GM23338 (cell line): Measurements from ENCODE around the gene OR51S1. TPM values are rescaled to one million over a fixed set of nuclear protein-coding genes. Genes with fewer than 3 reads are reported as not detected.

ENCODE experiments used
- ATAC-seq: fragments of 200-7000 bp; cut with Tn5 transposase; 3 replicates; pipeline ENCODE4 v1.9.1; 2020
- DNase-seq: peaks from one replicate; pipeline ENCODE4 v3.0.0-alpha.2; 2015; ENCODE audit warnings: low spot score
- H2AFZ ChIP-seq: fragments of 200-600 bp; sonication (generic); 2 replicates; pipeline ENCODE4 v1.8.0; 2016; ENCODE audit warnings: antibody characterized with exemption, mild to moderate bottlenecking, moderate library complexity
- H3F3A ChIP-seq: fragments of 200-600 bp; sonication (generic); replicated peaks from 2 replicates; pipeline ENCODE4 v1.8.0; 2017; ENCODE audit warnings: antibody characterized with exemption, mixed run types, low read depth
- H3K27ac ChIP-seq: fragments of 200-600 bp; sonication (generic); 2 replicates; pipeline ENCODE4 v1.6.1; 2016; ENCODE audit warnings: low read depth
- H3K27me3 ChIP-seq: fragments of 200-600 bp; sonication (generic); 2 replicates; pipeline ENCODE4 v1.8.0; 2016; ENCODE audit warnings: mild to moderate bottlenecking, mixed run types, moderate library complexity; ENCODE audit not compliant: insufficient read depth
- H3K36me3 ChIP-seq: fragments of 200-600 bp; sonication (generic); 2 replicates; pipeline ENCODE4 v1.8.0; 2016; ENCODE audit warnings: mild to moderate bottlenecking; ENCODE audit not compliant: insufficient read depth
- H3K4me1 ChIP-seq: fragments of 200-600 bp; sonication (generic); 2 replicates; pipeline ENCODE4 v1.8.0; 2016; ENCODE audit warnings: mild to moderate bottlenecking, moderate library complexity; ENCODE audit not compliant: insufficient read depth
- H3K4me2 ChIP-seq: fragments of 200-600 bp; sonication (generic); 2 replicates; pipeline ENCODE4 v1.7.1; 2017; ENCODE audit warnings: mixed run types
- H3K4me3 ChIP-seq: fragments of 200-600 bp; sonication (generic); 2 replicates; pipeline ENCODE4 v1.6.1; 2016; ENCODE audit warnings: mixed run types
- H3K79me2 ChIP-seq: fragments of 200-600 bp; sonication (generic); replicated peaks from 2 replicates; pipeline ENCODE4 v1.8.0; 2017; ENCODE audit warnings: mild to moderate bottlenecking; ENCODE audit not compliant: insufficient read depth
- H3K9me2 ChIP-seq: fragments of 200-600 bp; sonication (generic); 2 replicates; pipeline ENCODE4 v1.8.0; 2017; ENCODE audit not compliant: insufficient read depth
- H4K20me1 ChIP-seq: fragments of 200-600 bp; sonication (generic); replicated peaks from 2 replicates; pipeline ENCODE4 v1.8.0; 2017; ENCODE audit warnings: mild to moderate bottlenecking; ENCODE audit not compliant: insufficient read depth
- H3K27ac Mint-ChIP-seq: 2 replicates; pipeline ENCODE4 v1.8.0; 2020; ENCODE audit warnings: inconsistent platforms, mild to moderate bottlenecking, moderate library complexity, mixed read lengths
- H3K27me3 Mint-ChIP-seq: 3 replicates; pipeline ENCODE4 v1.8.0; 2022; ENCODE audit warnings: low read depth, mild to moderate bottlenecking, moderate library complexity, mixed read lengths, inconsistent platforms; ENCODE audit not compliant: insufficient read depth, poor library complexity
- H3K36me3 Mint-ChIP-seq: 3 replicates; pipeline ENCODE4 v1.8.0; 2021; ENCODE audit warnings: low read depth, mild to moderate bottlenecking, inconsistent platforms, moderate library complexity, mixed read lengths
- H3K4me1 Mint-ChIP-seq: 3 replicates; pipeline ENCODE4 v1.8.0; 2020; ENCODE audit warnings: mild to moderate bottlenecking, inconsistent platforms, mixed read lengths
- H3K4me3 Mint-ChIP-seq: 3 replicates; pipeline ENCODE4 v1.8.0; 2021; ENCODE audit warnings: moderate library complexity, mild to moderate bottlenecking, inconsistent platforms, mixed read lengths
- H3K9me3 Mint-ChIP-seq: 3 replicates; pipeline ENCODE4 v1.8.0; 2020; ENCODE audit warnings: moderate library complexity, mild to moderate bottlenecking, inconsistent platforms, mixed read lengths
- ETS1 ChIP-seq: IDR thresholded peaks from 2 replicates; pipeline ENCODE4 v1.6.1; 2016; ENCODE audit warnings: antibody characterized with exemption
- EZH2 ChIP-seq: fragments of 200-600 bp; sonication (generic); IDR thresholded peaks from one replicate; pipeline ENCODE4 v1.8.0; 2017; ENCODE audit warnings: antibody characterized with exemption, mild to moderate bottlenecking, low read depth; ENCODE audit not compliant: unreplicated experiment
- JUNB ChIP-seq: IDR thresholded peaks from one replicate; pipeline ENCODE4 v1.6.1; 2016; ENCODE audit warnings: antibody characterized with exemption; ENCODE audit not compliant: unreplicated experiment
- NANOG ChIP-seq: IDR thresholded peaks from 2 replicates; pipeline ENCODE4 v1.6.1; 2016; ENCODE audit warnings: antibody characterized with exemption, borderline replicate concordance
- POLR2AphosphoS5 ChIP-seq: IDR thresholded peaks from 2 replicates; pipeline ENCODE4 v1.6.1; 2016; ENCODE audit warnings: antibody characterized with exemption, low read depth
- REST ChIP-seq: IDR thresholded peaks from one replicate; pipeline ENCODE4 v1.6.1; 2018; ENCODE audit warnings: antibody characterized with exemption; ENCODE audit not compliant: unreplicated experiment
- STAT1 ChIP-seq: IDR thresholded peaks from one replicate; pipeline ENCODE4 v1.6.1; 2016; ENCODE audit warnings: antibody characterized with exemption; ENCODE audit not compliant: unreplicated experiment
- ZNF114 ChIP-seq: fragments of 250-450 bp; sonication (Bioruptor Pico); IDR thresholded peaks from 2 replicates; pipeline ENCODE4 v1.5.0; 2020; ENCODE audit warnings: mild to moderate bottlenecking, moderate library complexity
- ZNF331 ChIP-seq: fragments of 250-450 bp; sonication (Bioruptor Pico); IDR thresholded peaks from 2 replicates; pipeline ENCODE4 v1.5.0; 2020; ENCODE audit warnings: low read depth, mild to moderate bottlenecking, moderate library complexity
- ZNF462 ChIP-seq: fragments of 250-450 bp; sonication (Bioruptor Pico); IDR thresholded peaks from 2 replicates; pipeline ENCODE4 v1.5.0; 2020; ENCODE audit warnings: mild to moderate bottlenecking, moderate library complexity
- polyA plus RNA-seq: library from polyadenylated mRNA; unstranded; fragments of >200 nt; fragmentation: Nextera tagmentation; extraction: Ambion mirVana; gene quantifications from 2 replicates; pipeline ENCODE4 v1.2.1, GENCODE V29; 2016
- total RNA-seq: library from RNA; depleted of rRNA; stranded (reverse); fragments of >200 nt; shearing (Covaris generic); gene quantifications from 2 replicates; pipeline ENCODE4 v1.2.3, GENCODE V29; 2014
- TF ChIP-seq, protein P1 (sequence below), 2 experiments: fragments of 200-600 bp in 1 of 2; sonication (generic) in 1 of 2; conservative IDR thresholded peaks; 2 replicates each; pipeline versions ENCODE4 v1.5.1 to v1.6.1; 2016 to 2017; ENCODE audit warnings: antibody characterized with exemption in 2 of 2, low read depth in 2 of 2, mild to moderate bottlenecking in 2 of 2, moderate library complexity in 1 of 2

Gene OR51S1
- total and polyA plus RNA-seq, 2 experiments from 2014 or later: not detected

DNA sequence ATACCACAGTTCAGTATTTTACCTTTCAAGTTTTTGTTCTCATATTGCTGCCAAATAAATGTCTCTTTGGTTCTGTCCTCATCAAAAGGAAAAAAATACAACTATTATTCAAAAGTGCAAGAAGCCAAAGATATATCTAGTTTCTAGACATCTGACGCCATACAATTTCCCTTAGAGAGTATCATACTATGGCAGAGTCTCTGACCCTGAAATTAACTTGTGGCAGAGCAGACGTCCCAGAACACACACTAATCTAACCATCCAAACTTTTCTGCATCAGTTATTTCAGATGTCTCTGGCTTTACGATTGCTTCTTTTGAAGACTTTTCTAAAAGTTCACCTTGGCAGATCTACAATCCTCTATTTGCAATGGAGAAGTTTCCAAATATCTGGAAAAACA, 35.4 kb upstream of the OR51S1 start (continued):
- TF ChIP-seq ZNF462 (CRISPR knock-in tag) (no peak), STAT1 (no peak), ZNF114 (CRISPR knock-in tag) (no peak)

DNA sequence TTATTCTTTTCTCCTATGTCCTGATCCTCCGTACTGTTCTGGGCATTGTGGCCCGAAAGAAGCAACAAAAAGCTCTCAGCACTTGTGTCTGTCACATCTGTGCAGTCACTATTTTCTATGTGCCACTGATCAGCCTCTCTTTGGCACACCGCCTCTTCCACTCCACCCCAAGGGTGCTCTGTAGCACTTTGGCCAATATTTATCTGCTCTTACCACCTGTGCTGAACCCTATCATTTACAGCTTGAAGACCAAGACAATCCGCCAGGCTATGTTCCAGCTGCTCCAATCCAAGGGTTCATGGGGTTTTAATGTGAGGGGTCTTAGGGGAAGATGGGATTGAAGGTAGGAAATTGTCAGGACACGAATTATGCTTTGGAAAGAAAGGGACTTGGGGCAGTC, 33.5 kb upstream of the OR51S1 start:
- Mint-ChIP-seq H3K9me3 (no peaks in the 10 kb centered on the region), H3K4me1 (0 out of 3 replicates have a peak, but pooled peaks cover 3% of the 10 kb centered on the region), H3K27me3 (no peaks in the 10 kb centered on the region), H3K4me3 (no peak overlapping the region), H3K36me3 (no peaks in the 10 kb centered on the region), H3K27ac (no peak overlapping the region)
- ATAC-seq (no peak), DNase-seq (no peak)
- Histone ChIP-seq H3F3A (no peaks in the 10 kb centered on the region), H4K20me1 (no peaks in the 10 kb centered on the region), H3K4me1 (no peaks in the 10 kb centered on the region), H3K27ac (no peak overlapping the region), H2AFZ (no peak overlapping the region), H3K36me3 (no peaks in the 10 kb centered on the region), H3K27me3 (no peaks in the 10 kb centered on the region), H3K4me3 (no peak overlapping the region), H3K79me2 (no peaks in the 10 kb centered on the region), H3K4me2 (no peak overlapping the region), H3K9me2 (no peaks in the 10 kb centered on the region)
- no peak for TF ChIP-seq JUNB
- TF ChIP-seq EZH2: no peak
- TF ChIP-seq REST: no peak
- no peak for TF ChIP-seq POLR2AphosphoS5
- TF ChIP-seq NANOG: no peak
- no peak for TF ChIP-seq ZNF114 (CRISPR knock-in tag)
- TF ChIP-seq, protein P1, sequence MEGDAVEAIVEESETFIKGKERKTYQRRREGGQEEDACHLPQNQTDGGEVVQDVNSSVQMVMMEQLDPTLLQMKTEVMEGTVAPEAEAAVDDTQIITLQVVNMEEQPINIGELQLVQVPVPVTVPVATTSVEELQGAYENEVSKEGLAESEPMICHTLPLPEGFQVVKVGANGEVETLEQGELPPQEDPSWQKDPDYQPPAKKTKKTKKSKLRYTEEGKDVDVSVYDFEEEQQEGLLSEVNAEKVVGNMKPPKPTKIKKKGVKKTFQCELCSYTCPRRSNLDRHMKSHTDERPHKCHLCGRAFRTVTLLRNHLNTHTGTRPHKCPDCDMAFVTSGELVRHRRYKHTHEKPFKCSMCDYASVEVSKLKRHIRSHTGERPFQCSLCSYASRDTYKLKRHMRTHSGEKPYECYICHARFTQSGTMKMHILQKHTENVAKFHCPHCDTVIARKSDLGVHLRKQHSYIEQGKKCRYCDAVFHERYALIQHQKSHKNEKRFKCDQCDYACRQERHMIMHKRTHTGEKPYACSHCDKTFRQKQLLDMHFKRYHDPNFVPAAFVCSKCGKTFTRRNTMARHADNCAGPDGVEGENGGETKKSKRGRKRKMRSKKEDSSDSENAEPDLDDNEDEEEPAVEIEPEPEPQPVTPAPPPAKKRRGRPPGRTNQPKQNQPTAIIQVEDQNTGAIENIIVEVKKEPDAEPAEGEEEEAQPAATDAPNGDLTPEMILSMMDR (conservative IDR thresholded peaks at IDR 0.05; ENCODE audit: low read depth in 2 of 2): no peak
- TF ChIP-seq ETS1: no peak
- TF ChIP-seq ZNF331 (CRISPR knock-in tag): no peak
- no peak for TF ChIP-seq STAT1
